Osteocyte (in vitro differentiated cells): ENCODE results near the gene GJD3. TPM values are rescaled to one million over a fixed set of nuclear protein-coding genes. Genes with fewer than 3 reads are reported as not detected.

Experiments used
- DNase-seq: peaks from one replicate; pipeline ENCODE4 v3.0.0; 2021; ENCODE audit warnings: mixed read lengths; ENCODE audit not compliant: unreplicated experiment; ENCODE audit errors: extremely low spot score
- H3K27ac Mint-ChIP-seq: one replicate; pipeline ENCODE4 v1.8.0; 2021; ENCODE audit warnings: mild to moderate bottlenecking, mixed read lengths; ENCODE audit not compliant: unreplicated experiment
- H3K27me3 Mint-ChIP-seq: one replicate; pipeline ENCODE4 v1.8.0; 2021; ENCODE audit warnings: mixed read lengths; ENCODE audit not compliant: unreplicated experiment
- H3K36me3 Mint-ChIP-seq: one replicate; pipeline ENCODE4 v1.8.0; 2021; ENCODE audit warnings: mixed read lengths; ENCODE audit not compliant: unreplicated experiment
- H3K4me1 Mint-ChIP-seq: one replicate; pipeline ENCODE4 v1.8.0; 2021; ENCODE audit warnings: mixed read lengths; ENCODE audit not compliant: unreplicated experiment
- H3K4me3 Mint-ChIP-seq: one replicate; pipeline ENCODE4 v1.8.0; 2021; ENCODE audit warnings: mild to moderate bottlenecking, moderate library complexity, mixed read lengths; ENCODE audit not compliant: unreplicated experiment
- H3K9me3 Mint-ChIP-seq: one replicate; pipeline ENCODE4 v1.8.0; 2021; ENCODE audit warnings: mixed read lengths; ENCODE audit not compliant: unreplicated experiment
- total RNA-seq: library from RNA; stranded (reverse); gene quantifications from 2 replicates; pipeline ENCODE4 v1.2.1, GENCODE V29; 2021
- TF ChIP-seq, protein P1 (sequence below): fragments of 200-600 bp; sonication (generic); IDR thresholded peaks from 2 replicates; pipeline ENCODE4 v1.5.0; 2021; ENCODE audit warnings: antibody characterized with exemption, mild to moderate bottlenecking, moderate library complexity

GJD3 gene
- total RNA-seq, 1 donor from 2014 or later, result 0.40 TPM

DNA sequence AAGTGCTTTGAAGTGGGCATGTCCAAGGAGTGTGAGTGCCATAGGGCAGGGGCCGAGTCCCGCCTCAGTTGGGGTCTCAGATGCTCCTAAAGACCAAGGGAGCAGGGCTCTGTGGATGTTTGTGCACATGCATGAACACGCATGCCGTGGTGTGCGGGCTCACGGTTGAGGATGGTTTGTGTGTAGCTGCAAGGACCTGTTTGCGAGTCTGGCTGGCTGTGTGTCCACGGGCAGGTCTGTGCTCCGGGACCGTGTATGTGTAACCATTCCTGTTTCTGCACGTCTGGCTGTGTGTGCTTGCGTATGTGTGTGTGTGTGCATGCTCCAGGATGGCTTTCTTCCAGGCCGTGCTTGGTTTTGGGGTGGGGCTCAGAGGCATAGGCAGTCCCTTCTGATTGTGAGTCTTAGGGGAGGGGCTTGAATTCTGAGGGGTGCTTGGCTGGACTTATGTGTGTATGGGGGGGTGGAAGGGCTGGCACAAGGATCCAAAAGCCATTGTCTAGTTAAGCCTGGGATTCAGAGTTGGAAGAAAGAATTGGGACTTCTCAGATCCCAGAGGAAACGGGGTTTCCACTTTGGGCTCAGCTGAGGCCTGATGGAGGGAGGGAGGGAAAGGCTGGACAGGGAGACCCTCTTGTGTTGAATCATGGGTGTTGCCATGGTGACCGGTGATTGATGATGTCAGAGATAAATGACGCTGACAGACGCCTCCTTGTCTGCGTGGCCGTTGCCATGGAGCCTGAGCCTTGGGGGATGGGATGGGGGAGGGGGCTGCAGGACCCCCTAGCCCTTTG, 14.4 kb downstream of the GJD3 start:
- TF ChIP-seq, protein P1, sequence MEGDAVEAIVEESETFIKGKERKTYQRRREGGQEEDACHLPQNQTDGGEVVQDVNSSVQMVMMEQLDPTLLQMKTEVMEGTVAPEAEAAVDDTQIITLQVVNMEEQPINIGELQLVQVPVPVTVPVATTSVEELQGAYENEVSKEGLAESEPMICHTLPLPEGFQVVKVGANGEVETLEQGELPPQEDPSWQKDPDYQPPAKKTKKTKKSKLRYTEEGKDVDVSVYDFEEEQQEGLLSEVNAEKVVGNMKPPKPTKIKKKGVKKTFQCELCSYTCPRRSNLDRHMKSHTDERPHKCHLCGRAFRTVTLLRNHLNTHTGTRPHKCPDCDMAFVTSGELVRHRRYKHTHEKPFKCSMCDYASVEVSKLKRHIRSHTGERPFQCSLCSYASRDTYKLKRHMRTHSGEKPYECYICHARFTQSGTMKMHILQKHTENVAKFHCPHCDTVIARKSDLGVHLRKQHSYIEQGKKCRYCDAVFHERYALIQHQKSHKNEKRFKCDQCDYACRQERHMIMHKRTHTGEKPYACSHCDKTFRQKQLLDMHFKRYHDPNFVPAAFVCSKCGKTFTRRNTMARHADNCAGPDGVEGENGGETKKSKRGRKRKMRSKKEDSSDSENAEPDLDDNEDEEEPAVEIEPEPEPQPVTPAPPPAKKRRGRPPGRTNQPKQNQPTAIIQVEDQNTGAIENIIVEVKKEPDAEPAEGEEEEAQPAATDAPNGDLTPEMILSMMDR, result no peak
- Mint-ChIP-seq H3K27me3 (no peaks in the 10 kb centered on the region), H3K36me3 (peaks cover 32% of the 10 kb centered on the region), H3K4me1 (peaks cover 58% of the 10 kb centered on the region), H3K27ac (peak overlapping the region; percentile 18), H3K9me3 (no peaks in the 10 kb centered on the region), H3K4me3 (no peak overlapping the region)
- DNase-seq, result no peak

DNA sequence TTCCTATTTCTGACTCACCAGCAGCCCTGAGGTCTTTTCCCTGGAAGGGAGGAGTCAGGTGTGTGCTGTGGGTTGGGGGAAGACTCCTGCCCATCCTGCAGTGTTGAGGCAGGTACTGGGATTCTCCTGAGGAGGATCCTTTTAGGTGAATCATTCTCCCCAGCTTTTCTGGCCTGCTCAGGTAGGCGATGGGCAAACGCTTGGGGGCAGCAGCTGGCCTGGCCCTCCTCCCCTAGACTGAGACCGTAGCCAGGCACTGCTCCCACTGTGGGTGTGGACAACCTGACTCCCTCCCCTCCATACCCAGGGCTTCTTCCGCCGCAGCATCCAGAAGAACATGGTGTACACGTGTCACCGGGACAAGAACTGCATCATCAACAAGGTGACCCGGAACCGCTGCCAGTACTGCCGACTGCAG, 15.1 kb downstream of the GJD3 start:
- H3K9me3 Mint-ChIP-seq, result no peaks in the 10 kb centered on the region
- DNase-seq, result no peak
- H3K4me1 Mint-ChIP-seq, result peaks cover 61% of the 10 kb centered on the region

DNA sequence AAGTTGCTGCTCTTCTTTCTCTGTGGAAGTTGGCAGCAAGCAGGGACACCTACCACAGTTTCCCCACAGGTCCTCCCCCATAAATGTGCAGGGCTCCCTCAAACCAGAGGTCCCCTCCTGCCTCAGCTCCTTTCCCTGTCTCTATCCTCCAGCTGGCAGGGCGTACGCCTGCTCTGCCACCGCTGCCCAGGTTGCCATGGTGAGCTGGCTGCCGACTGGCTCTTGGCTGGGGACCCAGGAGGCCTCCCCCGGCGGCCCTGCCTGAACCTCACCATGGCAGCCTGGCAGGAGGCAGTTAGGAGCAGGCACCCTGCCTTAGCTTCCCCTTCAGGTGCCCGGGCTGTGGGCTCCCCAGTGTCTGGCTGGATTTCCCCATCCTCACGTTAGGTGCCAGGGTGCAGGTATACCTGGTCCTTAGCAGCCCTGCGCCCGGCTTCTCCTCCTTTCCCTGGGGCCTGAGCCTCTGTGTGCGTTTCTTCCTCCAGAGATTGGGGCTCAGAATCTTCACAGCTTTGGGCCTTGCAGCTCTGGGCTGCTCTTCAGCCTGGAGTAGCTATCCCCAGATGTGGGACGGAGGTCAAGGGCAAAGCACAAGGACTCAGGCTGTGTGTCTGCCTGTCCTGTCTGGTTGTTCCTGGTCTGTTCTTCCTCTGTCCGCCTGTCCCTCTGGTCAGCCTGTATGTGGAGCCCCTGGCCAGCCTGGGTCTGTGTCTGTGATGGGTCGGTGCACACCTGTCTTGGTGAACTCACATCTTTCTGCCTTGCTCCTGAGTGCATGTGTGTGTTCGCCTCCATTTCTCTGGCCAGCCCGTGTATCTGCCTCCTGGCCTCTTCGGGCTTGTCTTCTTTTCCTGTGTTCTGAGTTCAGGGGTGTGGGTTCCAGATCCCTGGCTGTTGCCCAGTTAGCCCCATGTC, 15.7 kb downstream of the GJD3 start:
- Mint-ChIP-seq H3K36me3 (peaks cover 29% of the 10 kb centered on the region), H3K9me3 (no peaks in the 10 kb centered on the region), H3K27me3 (no peaks in the 10 kb centered on the region), H3K4me1 (peaks cover 68% of the 10 kb centered on the region), H3K4me3 (no peak overlapping the region), H3K27ac (peak overlapping the region; percentile 16)
- no peak for DNase-seq
- TF ChIP-seq, protein P1, result no peak

More for the DNA sequence above, 15.1 kb downstream of the GJD3 start:
- Mint-ChIP-seq H3K36me3 (peaks cover 32% of the 10 kb centered on the region), H3K27me3 (no peaks in the 10 kb centered on the region), H3K4me3 (no peak overlapping the region), H3K27ac (no peak overlapping the region)
- TF ChIP-seq, protein P1, result no peak

GRCh38 chr17:40348136-40348504, 16.4 kb downstream of the GJD3 start:
- Mint-ChIP-seq H3K4me3 (no peak overlapping the region), H3K27ac (no peak overlapping the region), H3K27me3 (no peaks in the 10 kb centered on the region), H3K36me3 (peaks cover 29% of the 10 kb centered on the region), H3K9me3 (no peaks in the 10 kb centered on the region), H3K4me1 (peaks cover 75% of the 10 kb centered on the region)
- TF ChIP-seq, protein P1, result no peak
- DNase-seq, result no peak
